Stimulated activated CD4-positive, alpha-beta T cell treated with anti-CD3 and anti-CD28 coated beads, Interleukin-4, amount 100 ng/mL, for 1 hour (primary cell): Measurements from ENCODE around the gene CA12.

ENCODE experiments used
- DNase-seq: peaks from one replicate; pipeline ENCODE4 v3.0.0-alpha.2; 2020

The CA12 gene

DNA sequence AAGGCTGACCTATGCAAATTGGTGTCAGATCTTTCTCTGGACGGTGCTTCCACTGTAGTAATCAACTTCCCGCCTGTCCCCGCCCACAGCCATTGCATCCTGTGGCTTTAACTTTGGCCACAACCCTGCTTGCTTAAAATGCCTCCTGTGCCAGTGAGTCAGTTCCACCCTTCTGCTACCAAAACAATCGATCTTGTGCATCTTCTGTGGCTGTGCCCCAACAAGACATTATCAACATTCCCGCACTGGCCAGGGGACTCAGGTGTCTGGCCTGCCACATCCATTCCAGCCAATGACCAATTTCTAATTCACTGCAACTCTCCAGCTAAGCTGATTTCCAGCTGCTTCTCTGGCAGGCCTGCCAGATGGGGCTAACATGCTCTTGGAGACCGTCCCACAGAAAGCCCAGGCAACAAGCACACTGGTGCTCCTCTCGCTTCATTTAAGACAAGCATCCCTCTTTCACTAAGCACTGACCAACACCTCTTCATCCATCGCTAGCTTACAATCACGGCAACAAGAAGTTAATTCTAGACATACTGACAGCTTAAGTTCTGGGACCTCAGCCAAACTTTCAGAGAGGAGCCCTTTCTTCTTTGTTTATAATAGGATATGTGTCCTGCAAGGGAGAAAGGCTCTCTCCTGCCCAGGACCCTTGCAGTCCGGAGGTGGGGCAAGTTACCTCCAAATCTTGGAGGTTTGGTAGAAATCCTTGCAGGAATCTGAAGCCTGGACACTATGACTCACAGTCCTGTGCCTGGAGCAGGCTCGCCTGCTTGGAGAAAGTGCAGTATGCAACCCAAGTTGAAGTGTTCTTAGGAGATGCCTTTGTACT, 6.7 kb downstream of the CA12 start:
- no peak for DNase-seq

DNA sequence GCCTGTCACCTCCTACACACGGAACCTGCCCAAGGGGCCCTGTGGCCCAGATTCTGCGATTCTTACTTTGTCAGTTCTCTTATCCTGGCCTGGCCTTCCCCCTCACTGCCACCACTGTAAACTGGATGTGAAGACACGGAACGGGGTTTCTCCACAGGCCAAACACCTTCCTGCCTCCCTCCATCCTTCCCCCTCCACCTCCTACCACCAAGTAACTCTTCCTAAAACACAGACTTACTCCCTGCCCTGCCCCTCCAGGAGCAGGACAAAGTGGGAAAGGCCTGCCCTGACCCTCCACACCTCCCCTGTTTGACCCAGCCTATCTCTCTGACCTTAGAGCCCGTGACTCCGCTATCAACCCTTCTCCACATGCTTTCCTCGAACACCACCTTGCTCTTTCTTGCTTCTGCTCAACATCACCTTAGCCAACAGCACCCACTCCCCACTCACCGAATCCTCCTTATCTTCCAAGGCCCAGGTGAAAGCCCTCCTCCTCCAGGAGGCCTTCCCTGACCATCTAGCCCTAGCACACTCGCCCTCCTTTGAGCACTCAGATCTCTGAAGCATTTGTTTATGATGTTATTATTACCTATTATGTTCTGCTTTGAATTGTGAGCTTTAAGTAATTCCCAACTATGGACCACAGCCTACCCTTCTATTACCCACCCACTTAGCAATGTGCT, 7.6 kb downstream of the CA12 start:
- no peak for DNase-seq

DNA sequence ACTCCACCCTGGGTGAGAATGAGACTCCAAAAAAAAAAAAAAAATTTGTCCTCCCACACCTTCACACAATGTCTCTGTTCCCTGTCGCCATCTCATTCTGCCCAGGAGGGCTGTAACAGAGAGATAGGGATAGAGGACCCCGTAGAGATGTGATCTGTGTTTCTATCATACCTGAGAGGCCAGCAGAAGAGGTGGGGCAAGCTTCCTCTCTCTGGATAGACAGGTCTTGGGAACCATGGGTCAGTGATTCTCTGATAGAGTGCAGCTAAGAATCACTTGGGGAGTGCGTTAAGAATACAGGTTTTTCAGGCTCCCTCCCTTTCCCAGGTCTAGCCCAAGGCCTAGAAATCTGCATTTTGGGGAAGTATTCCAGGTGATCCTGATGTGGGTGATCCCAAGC, 8.3 kb downstream of the CA12 start:
- DNase-seq, result no peak

GRCh38 chr15:63372753-63373152, 8.9 kb downstream of the CA12 start:
- no peak for DNase-seq

GRCh38 chr15:63372018-63372705, 9.5 kb downstream of the CA12 start:
- peak; percentile 18 for DNase-seq

GRCh38 chr15:63371297-63371918, 10.2 kb downstream of the CA12 start:
- no peak for DNase-seq

GRCh38 chr15:63370764-63371163, 10.9 kb downstream of the CA12 start:
- no peak for DNase-seq

- no peak for DNase-seq
Observed at GRCh38 chr15:63369781-63370180, 11.9 kb downstream of the CA12 start.

DNA sequence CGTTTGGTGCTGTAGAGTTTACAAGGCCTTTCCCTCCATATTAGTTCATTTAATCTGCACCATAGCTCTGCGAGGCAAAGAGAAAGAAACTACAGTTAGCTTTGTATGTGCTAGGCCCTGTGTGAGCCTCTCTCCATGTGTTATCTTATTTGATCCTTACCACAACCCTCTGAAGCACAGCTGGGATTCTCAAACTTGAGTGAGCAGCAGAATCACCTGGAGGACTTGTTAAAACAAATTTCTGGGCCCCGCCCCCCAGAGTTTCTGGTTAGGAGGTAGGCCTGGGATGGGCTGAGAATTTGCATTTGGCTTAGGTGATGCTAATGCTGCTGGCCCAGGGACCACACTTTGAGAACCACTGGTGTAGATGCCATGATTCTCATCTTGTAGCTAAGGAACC, 12.3 kb downstream of the CA12 start:
- no peak for DNase-seq

GRCh38 chr15:63368503-63368902, 13.1 kb downstream of the CA12 start:
- DNase-seq, result no peak

DNA sequence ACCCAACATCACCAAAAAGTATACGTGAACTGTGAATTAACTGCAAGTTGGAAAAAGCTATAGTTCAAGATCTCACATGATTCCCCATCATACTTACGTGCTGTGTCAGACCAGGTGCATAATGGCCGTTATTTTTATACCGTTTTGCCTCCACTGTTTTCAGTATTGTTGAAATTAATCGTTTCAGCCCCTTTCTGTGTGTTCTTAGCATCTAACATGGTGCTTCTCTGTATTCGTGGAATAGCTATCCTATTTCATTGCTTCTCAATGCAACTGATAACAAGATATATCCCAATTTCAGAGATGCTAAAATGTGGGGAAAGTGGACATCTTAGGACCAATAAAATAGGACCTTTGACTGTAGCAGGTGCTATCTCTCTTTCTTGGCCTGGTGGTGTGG, 13.7 kb downstream of the CA12 start:
- no peak for DNase-seq

DNA sequence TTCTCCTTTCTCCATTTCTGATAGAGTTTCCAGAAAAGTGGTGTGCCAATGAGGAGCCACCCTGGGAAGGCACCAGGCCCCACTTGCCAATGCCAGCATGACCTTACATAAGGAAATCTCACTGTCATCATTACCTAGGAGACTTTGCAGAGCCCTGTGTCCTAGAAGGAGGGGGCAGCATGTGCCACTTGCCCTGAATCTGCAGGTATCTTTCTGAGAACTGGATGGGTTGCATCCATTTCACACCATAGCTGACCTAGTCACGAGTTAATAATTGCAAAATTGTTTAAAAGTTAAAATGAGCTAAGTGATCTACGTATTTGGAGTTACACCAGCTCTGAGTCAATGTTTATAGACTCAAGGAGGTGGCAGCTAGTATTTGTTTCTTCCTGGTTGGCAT, 14.3 kb downstream of the CA12 start:
- DNase-seq, result no peak

GRCh38 chr15:63366451-63366850, 15.2 kb downstream of the CA12 start:
- DNase-seq, result no peak

DNA sequence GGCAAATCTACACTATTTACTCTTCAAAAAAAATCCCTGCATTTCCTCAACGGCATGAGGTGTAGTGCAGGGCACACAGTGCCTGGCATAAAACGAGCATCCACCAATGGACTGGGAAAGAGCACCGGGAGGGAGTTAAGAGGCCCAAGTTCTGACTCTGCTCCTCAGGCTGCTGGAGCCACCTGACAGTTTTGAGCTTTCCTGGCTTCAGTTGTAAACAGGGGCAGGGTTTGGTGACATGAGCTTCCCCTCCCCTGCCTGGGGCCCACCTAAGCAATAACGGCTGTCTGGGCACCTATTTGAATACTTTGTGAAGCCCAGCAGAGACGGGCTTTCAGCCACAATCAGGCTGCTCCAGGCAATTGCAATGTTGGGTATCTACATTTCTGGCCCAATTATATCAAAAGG, 16.4 kb downstream of the CA12 start:
- DNase-seq, result no peak

- DNase-seq, result no peak
Observed at GRCh38 chr15:63364399-63365272, 17.0 kb downstream of the CA12 start.

DNA sequence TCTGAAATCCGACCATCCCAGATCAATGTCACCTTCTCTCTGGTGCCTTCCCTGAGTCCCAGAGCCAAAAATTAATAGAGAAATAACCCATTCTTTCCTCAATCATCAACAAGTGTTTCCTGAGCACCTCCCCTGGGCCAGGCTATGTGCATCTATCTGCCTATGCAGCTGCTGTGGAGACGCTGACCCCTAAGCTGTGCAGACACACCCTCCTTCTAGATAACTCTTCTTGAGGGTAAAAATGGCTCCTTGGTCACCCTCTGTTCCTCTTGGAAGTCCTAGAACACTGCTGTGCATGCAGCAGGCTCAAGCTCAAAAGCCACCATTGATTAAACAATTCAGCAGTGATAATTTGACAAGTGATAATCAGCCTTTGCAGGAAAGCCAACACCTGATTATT, 18.4 kb downstream of the CA12 start:
- DNase-seq, result no peak

- no peak for DNase-seq
Observed at GRCh38 chr15:63362885-63363284, 18.8 kb downstream of the CA12 start.

- DNase-seq, result no peak
Observed at GRCh38 chr15:63362196-63362595, 19.4 kb downstream of the CA12 start.

DNA sequence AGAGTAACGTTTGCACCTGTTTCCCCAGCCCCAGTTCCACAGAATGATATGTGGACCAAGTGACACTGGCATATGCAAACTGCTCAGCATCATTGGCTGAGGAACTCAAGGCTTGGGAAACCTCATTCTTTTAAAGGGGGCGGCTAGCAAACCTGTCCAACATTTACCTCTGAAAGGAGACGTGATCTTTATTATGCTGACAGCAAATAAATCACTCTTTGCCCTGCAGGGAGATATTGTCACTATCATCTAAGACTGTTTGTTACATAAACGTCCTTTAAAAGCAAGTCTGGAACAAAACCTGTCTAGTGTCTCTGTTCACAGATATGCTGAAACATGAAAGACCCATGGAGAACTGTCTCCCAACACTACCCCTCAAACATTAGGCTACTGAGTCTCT, 21.5 kb downstream of the CA12 start:
- no peak for DNase-seq

DNA sequence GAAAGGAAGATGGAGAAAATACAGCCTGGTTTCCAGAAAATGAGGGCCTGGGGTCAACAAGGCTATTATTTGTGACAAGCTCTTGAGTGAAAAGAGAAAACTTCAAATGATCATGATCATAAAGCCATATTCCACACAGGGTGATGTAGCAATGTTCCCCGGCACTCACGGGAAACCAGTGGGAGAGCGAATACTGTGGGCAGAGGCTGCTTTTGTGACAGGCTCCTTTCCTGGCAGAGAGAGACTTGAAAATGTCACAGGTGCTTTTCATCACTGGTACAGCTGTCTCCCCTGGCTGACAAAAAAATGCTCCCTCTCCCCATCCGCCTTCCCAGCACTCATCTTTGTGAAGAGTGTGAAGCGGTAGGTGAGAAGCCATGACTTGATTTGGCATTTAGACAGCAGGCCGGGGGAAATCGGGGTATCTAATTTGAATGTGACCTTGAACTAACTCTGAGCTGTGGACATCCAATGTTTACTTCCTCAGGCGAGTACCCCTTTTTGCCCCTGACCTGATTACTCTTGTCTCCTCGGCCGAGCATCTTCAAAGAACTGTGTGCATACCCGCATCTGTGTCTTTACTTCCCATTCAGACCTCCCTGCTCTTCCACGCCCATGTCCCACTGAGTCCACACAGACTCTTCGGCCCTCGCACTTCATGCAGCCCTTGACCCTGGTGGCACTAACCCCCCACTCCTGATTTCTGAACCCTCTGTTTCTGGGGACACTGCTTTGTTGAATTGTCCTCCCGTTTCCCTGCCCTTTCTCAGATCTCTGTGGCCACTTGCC, 23.2 kb downstream of the CA12 start:
- no peak for DNase-seq

- DNase-seq, result no peak
Observed at GRCh38 chr15:63357731-63358130, 23.9 kb downstream of the CA12 start.

GRCh38 chr15:63357061-63357460, 24.6 kb downstream of the CA12 start:
- no peak for DNase-seq
